Stimulated activated CD4-positive, alpha-beta T cell treated with anti-CD3 and anti-CD28 coated beads, Interleukin-1b, Interleukin-23, amount 100 ng/mL, for 24 hours (primary cell): ENCODE data around the gene TNIP3.
A peak's percentile ranks its signal among the peaks of the same experiment; 100 is the strongest.

Source experiments
- DNase-seq, 4 experiments: peaks; one replicate each; pipeline ENCODE4 v3.0.0-alpha.2; 2020; ENCODE audit warnings: low read depth in 4 of 4, low spot score in 1 of 4

Gene TNIP3

GRCh38 chr4:121139533-121140222, 24.4 kb downstream of the TNIP3 start:
- DNase-seq: no peak

- peak in 1 of 4 experiments; percentile 14 for DNase-seq
Observed at GRCh38 chr4:121138039-121138825, 25.9 kb downstream of the TNIP3 start.

DNA sequence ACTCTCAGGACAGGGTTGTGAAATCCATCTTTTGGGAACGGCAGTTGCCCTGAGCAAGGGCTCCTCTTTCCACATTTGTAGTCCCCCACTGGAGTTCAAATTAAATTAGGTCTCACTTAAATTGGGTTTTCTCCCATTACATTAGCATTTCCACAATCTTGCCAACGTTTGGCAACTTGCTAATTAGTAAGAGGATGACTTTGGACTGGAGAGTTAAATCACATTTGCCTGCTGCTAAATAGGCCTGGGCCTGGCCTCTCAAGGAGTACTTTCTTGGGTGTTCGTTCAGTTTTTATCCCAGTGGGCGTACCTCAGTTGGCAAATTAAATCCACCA, 33.8 kb downstream of the TNIP3 start:
- no peak for DNase-seq

DNA sequence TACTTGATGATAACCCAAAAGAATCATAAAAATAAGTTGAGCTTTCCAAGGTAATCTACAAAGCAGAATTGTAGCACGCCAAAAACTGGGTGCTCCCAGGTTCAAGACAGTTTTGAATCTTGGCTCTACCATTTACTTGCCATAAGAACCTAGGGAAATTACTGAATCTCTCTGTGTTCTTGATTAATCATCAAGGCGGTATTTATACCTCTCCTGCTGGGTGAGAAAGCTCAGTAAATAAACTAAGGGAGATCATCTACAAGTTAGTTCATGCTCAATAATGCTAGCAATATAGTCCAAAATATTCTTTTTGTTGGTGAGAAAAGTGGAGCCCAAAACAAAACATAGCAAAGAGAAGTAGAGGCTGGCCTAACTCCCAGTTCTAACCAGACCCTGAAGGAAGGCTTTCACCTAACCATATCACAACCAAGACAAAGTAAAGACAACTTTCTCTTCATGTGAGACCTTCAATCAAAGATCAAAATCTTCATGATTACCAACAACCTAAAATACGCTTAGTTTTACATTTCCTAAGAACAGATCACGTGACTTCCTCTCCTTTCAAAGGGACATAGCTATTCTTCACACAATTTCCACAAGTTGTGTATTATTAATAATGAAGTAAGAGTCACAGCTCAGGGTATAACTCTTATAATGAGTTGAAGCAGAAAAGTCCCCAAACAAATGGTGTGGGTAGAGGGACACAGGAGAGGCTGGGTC, 34.4 kb downstream of the TNIP3 start:
- no peak for DNase-seq

DNA sequence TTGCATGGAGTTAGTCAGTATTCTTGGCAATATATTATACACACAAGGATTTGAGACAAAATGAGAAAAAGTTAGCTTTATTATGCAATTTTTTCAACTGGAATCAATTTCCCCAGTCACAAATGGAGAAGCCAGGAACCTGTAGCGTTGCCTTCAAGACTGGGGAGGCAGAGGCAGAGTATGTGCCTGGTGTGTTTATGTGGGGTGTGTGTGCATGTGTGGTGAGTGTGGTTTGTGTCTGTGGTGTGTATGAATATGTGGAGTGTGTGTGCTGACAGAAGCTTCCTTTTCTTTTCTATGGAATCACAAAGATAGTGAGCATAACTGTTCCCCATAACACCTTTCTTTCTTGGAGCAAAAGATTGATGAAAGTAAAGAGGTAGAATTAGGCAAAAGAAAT, 37.0 kb downstream of the TNIP3 start:
- DNase-seq: no peak

DNA sequence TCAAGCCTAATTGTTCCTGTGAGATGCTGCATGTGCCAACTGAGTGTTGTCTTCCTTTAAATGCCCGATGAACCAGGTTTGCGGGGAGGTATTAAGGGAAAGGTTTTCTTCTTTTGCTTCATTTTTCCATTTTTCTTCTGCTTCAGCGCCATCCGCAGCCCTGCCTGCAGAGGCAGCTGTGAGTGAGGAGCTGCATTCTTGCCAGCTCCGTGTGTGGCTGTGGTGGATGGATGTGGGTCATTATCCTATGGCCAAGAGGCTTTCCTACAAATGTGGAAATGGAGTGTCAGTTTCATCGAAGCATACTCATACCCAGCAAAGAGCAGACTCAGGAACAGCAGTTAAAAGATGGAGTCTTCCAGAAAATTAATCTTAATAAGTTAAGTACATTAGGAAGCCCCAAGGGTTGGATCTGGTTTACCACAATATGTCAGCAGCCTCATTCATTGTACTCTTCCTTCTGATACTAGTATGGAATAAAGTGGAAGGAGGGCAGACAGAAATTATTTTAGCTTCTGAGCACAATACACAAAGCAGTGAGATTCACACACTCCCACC, 37.6 kb downstream of the TNIP3 start:
- no peak for DNase-seq

DNA sequence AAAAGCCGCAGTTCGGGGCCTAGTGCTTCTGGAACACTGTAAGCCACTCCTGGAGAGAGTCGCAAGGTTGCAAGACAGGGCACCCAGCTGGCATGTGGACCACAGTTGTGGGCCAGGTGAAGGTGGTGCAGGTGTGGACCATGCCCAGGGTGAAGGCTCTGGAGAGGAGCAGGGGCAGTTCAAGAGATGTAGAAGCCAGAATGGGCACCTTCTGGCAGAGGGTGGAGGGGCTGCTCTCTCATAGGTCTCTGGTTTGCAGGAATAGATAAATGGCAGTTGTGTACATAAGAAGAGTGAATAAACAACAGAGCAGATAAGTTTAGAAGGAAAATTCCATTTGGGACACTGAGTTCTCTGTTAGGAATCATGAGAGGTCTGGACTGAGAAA, 38.6 kb downstream of the TNIP3 start:
- no peak for DNase-seq

DNA sequence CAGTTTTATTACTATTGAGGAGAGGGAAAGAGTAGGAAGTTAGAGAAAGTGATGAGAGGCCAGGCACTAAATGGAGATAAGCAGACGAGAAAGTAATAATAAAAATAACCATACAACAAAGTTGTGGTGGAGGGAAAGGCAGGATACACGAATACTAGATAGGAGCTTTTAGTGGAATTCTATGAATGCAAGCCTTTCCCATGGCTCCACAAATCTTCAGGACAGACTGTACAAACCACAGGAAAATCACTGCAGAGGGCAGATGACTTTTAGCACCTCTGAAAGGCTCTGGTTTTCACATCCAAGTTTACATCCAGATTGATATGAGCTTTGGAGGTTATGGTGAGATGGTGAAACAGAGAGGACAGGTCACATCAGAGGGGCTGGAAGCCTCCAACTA, 41.5 kb downstream of the TNIP3 start:
- no peak for DNase-seq

- no peak for DNase-seq
Observed at GRCh38 chr4:121119715-121120114, 44.4 kb downstream of the TNIP3 start.

DNA sequence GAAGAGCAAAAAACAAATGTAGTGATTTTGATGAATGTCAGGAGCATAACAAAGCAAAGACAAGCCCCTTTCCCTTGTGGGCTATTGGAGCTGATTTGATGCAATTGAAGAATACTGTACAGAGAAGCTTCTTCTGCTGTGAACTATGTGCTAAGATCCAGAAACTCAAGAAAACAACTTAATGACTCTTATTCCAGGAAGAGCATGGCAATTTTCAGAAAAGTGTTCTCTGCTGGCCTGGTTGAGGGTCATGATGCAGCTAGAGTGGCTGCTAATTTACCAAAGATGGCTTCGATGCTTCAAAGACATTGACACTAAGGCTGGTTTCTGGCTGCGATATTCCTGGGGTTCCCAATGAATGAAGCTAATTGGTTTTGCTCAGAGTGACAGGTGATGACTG, 45.8 kb downstream of the TNIP3 start:
- no peak for DNase-seq

GRCh38 chr4:121114756-121115155, 49.4 kb downstream of the TNIP3 start:
- no peak for DNase-seq

GRCh38 chr4:121112530-121112929, 51.6 kb downstream of the TNIP3 start:
- DNase-seq: no peak

DNA sequence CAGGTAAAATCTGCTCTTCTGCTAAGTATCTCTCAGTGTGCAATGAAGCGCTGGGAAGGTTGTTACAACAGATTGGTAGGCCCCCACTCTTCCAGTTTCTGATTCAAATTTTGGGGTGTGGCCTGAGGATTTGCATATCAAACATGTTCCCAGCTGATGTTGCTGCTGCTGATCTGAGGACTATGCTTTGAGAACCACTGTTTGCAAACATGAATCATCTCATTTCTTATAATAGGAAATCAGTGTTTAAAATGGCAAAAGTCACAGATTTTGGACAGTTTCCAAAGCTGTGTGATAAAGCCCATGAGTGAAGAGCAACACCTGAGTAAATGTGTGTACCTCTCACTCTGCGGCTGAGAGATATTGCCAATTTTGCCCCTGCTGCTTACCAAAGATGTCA, 55.6 kb downstream of the TNIP3 start:
- no peak for DNase-seq

DNA sequence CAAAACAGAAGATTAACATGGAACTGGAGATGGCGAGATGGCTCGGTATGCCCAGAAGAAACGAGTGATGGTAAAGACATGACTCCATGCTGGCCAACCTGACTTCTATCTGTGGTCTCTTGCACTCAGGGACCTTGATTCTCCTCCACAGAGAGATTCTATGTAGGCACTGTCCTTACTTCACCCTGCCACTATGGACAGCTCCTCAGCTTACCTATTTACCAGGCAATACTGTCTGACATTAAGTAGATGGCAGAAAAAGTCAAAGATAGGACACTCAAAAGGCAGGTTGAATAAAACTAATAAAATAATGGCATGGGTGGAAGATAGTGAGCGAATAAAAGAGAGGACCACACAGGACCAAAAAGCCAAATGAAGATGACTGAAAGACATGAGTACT, 56.6 kb downstream of the TNIP3 start:
- DNase-seq: no peak

- DNase-seq: no peak
Observed at GRCh38 chr4:121100093-121100775, 63.9 kb downstream of the TNIP3 start.

DNA sequence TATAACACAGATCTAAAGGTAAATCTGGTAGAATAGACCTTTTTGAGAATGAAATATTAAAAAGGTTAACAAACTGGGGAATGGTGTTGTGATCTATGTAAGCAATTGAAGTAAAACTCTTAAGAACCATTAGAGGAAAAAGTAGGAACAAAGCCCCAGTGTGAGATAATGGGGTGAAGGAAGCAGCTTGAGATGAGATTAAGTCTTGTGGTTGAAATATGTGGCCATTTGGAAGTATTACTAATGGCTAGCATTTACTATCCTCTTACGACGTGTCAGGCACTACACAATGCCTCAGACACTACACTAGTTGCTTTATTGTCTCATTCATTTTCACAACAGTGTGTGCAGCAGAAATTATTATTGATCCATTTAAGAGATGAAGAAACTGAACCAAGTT, 65.9 kb downstream of the TNIP3 start:
- DNase-seq: no peak

GRCh38 chr4:121096629-121097028, 67.5 kb downstream of the TNIP3 start:
- no peak for DNase-seq

GRCh38 chr4:121096191-121096590, 67.9 kb downstream of the TNIP3 start:
- no peak for DNase-seq

DNA sequence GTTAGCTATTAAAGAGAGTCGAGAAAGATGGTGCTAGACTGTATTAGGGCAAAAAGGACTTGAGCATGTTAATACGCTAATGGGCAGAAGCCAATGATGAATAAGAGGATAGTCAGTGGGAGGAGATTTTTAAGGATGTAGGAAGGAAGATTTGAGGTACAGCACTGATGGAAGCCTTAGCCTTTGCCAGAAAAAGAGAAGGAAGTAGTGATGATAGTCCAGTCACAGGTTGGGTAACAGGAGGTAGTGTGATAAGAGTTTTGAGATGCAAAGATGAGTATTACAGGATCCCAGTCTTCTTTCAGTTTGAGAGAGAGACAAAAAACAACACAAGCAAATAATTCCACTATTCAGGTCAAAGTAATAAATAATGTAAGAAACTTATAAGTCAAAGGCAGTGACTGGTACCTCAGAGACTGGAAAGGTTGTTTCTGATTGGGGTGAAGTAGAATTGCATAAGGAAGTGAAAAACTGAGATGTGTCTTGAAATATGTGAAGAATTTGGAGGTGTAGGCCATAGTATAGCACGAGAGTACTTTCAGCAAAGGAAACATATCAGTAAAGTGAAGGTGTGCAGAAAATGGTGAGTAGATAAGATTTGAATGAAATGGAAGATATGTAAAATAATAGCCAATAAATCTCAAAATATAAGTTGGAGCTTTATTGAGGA, 69.7 kb downstream of the TNIP3 start:
- no peak for DNase-seq

GRCh38 chr4:121093261-121093660, 70.9 kb downstream of the TNIP3 start:
- no peak for DNase-seq

- DNase-seq: no peak
Observed at GRCh38 chr4:121091941-121092340, 72.2 kb downstream of the TNIP3 start.
